ENCODE measurements around the gene TPCN1. TPM values are rescaled to one million over a fixed set of nuclear protein-coding genes. Genes with fewer than 3 reads are reported as not detected.

Gene TPCN1
- total RNA-seq, 6 experiments from 2014 or later, result 18.0 to 34.6 (median 28.3) TPM

- 100% methylated on average over 1 of the region's 1 CpG for WGBS (ENCODE audit: insufficient coverage, low coverage, low lambda C conversion rate, missing lambda C conversion rate)
- no peaks in the 10 kb centered on the region for H3K4me1 ChIP-seq
- H3K27me3 ChIP-seq, result no peaks in the 10 kb centered on the region
- H3K36me3 ChIP-seq, result peaks cover 0 to 19% (median 2%) of the 10 kb centered on the region in 4 donors
- intact Hi-C loops (cut with DNase I), result loop anchor here (5.0 to 10.0 kb wide), 2 partner anchors 117 to 124 kb away; no protein-coding TSS in a partner anchor
- ATAC-seq (peak in 3 of 4 donors; percentile 14 to 23 (median 21)), DNase-seq (no peak)
- no peak for TF ChIP-seq POLR2A (IDR thresholded peaks at IDR 0.05)
- TF ChIP-seq, protein P1, sequence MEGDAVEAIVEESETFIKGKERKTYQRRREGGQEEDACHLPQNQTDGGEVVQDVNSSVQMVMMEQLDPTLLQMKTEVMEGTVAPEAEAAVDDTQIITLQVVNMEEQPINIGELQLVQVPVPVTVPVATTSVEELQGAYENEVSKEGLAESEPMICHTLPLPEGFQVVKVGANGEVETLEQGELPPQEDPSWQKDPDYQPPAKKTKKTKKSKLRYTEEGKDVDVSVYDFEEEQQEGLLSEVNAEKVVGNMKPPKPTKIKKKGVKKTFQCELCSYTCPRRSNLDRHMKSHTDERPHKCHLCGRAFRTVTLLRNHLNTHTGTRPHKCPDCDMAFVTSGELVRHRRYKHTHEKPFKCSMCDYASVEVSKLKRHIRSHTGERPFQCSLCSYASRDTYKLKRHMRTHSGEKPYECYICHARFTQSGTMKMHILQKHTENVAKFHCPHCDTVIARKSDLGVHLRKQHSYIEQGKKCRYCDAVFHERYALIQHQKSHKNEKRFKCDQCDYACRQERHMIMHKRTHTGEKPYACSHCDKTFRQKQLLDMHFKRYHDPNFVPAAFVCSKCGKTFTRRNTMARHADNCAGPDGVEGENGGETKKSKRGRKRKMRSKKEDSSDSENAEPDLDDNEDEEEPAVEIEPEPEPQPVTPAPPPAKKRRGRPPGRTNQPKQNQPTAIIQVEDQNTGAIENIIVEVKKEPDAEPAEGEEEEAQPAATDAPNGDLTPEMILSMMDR (IDR thresholded peaks at IDR 0.05), result peak in 1 of 4 donors; percentile 30
- no peaks in the 10 kb centered on the region for H3K9me3 ChIP-seq
- H3K4me3 ChIP-seq, result no peak overlapping the region
- H3K27ac ChIP-seq, result no peak overlapping the region
Measured at GRCh38 chr12:113310489-113310888, 89.2 kb downstream of the TPCN1 start.

DNA sequence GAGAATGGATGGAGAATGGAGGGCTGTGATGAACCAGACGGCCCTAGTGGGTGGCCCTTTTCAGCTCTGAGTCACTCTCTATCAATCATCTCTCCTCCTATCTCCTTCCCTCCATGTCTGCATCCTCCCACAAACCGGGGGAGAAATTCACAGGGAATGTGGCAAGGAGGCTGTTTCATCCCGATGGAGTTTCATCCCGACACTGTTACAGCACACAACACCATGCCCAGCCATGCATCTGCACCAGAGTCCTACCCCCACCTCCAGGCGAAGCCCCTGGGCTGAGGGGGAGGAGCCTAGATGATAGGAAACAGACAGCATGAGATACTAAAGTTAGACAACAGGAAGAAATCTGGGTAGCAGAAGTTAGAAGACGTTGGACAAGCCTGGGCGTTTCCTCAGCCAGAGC, 92.9 kb downstream of the TPCN1 start:
- no peak for TF ChIP-seq POLR2A (IDR thresholded peaks at IDR 0.05)
- no peaks in the 10 kb centered on the region for H3K4me1 ChIP-seq
- H3K4me3 ChIP-seq, result no peak overlapping the region
- no peaks in the 10 kb centered on the region for H3K9me3 ChIP-seq
- ATAC-seq (no peak), DNase-seq (no peak)
- H3K27me3 ChIP-seq, result no peaks in the 10 kb centered on the region
- H3K27ac ChIP-seq, result no peak overlapping the region
- peaks cover 0 to 30% (median 8%) of the 10 kb centered on the region in 4 donors for H3K36me3 ChIP-seq
- intact Hi-C loops (cut with DNase I), result loop anchor here (5.0 to 10.0 kb wide), 2 partner anchors 113 to 121 kb away; no protein-coding TSS in a partner anchor
- 60% methylated on average over 6 of the region's 7 CpGs for WGBS (ENCODE audit: insufficient coverage, low coverage, low lambda C conversion rate, missing lambda C conversion rate)

DNA sequence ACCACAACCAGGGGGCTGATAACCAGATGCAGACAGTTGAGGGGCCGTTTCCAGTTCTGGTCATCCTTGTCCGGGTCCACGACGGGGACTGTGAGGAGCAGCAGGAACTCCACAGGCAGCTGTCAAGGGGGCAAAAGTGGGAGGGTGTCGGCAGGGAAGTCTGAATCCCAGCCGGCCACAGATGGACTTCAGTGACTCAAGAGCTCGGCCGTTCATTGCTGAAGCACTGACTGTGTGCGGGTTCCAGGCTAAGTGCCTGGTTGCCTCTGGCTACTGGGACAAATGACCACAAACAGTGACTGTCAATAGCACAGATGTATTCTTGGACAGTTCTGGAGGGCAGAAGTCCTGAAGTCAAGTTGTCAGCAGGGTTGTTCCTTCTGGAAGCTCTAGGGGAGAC, 94.1 kb downstream of the TPCN1 start:
- intact Hi-C loops (cut with DNase I), result loop anchor here in 1 of 2 donors (10.0 kb wide), 1 partner anchor 119 kb away; no protein-coding TSS in a partner anchor
- Histone ChIP-seq H3K27me3 (no peaks in the 10 kb centered on the region), H3K4me3 (no peak overlapping the region), H3K9me3 (no peaks in the 10 kb centered on the region), H3K36me3 (peaks cover 0 to 28% (median 6%) of the 10 kb centered on the region in 4 donors), H3K4me1 (no peaks in the 10 kb centered on the region), H3K27ac (no peak overlapping the region)
- DNase-seq (no peak), ATAC-seq (no peak)
- TF ChIP-seq, protein P1 (IDR thresholded peaks at IDR 0.05), result no peak
- TF ChIP-seq POLR2A (IDR thresholded peaks at IDR 0.05), result no peak
- WGBS (ENCODE audit: insufficient coverage, low coverage, low lambda C conversion rate, missing lambda C conversion rate), result 65% methylated on average over 2 of the region's 9 CpGs

DNA sequence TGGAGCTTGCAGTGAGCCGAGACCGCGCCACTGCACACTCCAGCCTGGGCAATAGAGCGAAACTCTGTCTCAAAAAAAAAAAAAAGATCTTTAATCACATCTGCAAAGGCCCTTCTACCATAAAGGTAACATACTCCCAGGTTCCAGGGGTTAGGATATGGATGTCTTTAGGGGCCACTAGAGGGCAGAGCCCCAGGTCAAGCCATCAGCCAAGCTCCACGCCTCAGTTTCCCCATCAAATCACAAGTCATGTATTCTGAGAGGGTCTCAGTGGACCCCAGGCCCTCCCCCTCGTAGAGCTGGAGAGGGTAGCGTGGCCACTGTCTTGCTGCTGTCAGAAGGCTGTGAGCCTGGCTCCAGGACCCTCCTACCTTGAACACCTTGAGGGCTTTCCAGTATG, 94.9 kb downstream of the TPCN1 start:
- intact Hi-C loops (cut with DNase I), result loop anchor here in 1 of 2 donors (10.0 kb wide), 1 partner anchor 119 kb away; no protein-coding TSS in a partner anchor
- WGBS (ENCODE audit: insufficient coverage, low coverage, low lambda C conversion rate, missing lambda C conversion rate), result 100% methylated on average over 1 of the region's 7 CpGs
- DNase-seq, result no peak
- no peaks in the 10 kb centered on the region for H3K27me3 ChIP-seq
- ATAC-seq, result no peak
- H3K4me1 ChIP-seq, result no peaks in the 10 kb centered on the region
- TF ChIP-seq, protein P1 (IDR thresholded peaks at IDR 0.05), result peak in 3 of 4 donors; percentile 5 to 14 (median 12)
- TF ChIP-seq POLR2A (IDR thresholded peaks at IDR 0.05), result no peak
- peaks cover 0 to 28% (median 6%) of the 10 kb centered on the region in 4 donors for H3K36me3 ChIP-seq
- H3K27ac ChIP-seq, result no peak overlapping the region
- no peaks in the 10 kb centered on the region for H3K9me3 ChIP-seq
- no peak overlapping the region for H3K4me3 ChIP-seq

GRCh38 chr12:113317122-113317521, 95.9 kb downstream of the TPCN1 start:
- 93% methylated on average over 5 of the region's 6 CpGs for WGBS (ENCODE audit: insufficient coverage, low coverage, low lambda C conversion rate, missing lambda C conversion rate)
- peaks cover 0 to 28% (median 6%) of the 10 kb centered on the region in 4 donors for H3K36me3 ChIP-seq
- no peak for DNase-seq

More at GRCh38 chr12:113317122-113317521, 95.9 kb downstream of the TPCN1 start:
- H3K9me3 ChIP-seq, result no peaks in the 10 kb centered on the region
- ATAC-seq, result no peak
- H3K4me3 ChIP-seq, result no peak overlapping the region
- H3K27ac ChIP-seq, result no peak overlapping the region
- no peaks in the 10 kb centered on the region for H3K4me1 ChIP-seq
- intact Hi-C loops (cut with DNase I), result loop anchor here in 1 of 2 donors (10.0 kb wide), 1 partner anchor 118 kb away; no protein-coding TSS in a partner anchor
- no peak for TF ChIP-seq POLR2A (IDR thresholded peaks at IDR 0.05)
- TF ChIP-seq, protein P1 (IDR thresholded peaks at IDR 0.05), result no peak
- no peaks in the 10 kb centered on the region for H3K27me3 ChIP-seq
